Natural killer cell (primary cell): ENCODE measurements around the gene PELI3. TPM values are rescaled to one million over a fixed set of nuclear protein-coding genes. Genes with fewer than 3 reads are reported as not detected.
A peak's percentile ranks its signal among the peaks of the same experiment; 100 is the strongest.

Experiments used
- ATAC-seq, 3 donors: fragments of 150-1000 bp in 2 of 3; fragments of 200-7000 bp in 1 of 3; cut with Tn5 transposase; 1 replicate in 1 of 3; 2 replicates in 2 of 3; pipeline ENCODE4 v1.10.0; 2021; ENCODE audit warnings: mild to moderate bottlenecking in 2 of 3, moderate library complexity in 2 of 3
- DNase-seq, 2 donors: peaks; one replicate each; pipeline versions ENCODE4 v3.0.0 to v3.0.0-alpha.2; 2013 to 2021; ENCODE audit warnings: mixed read lengths in 1 of 2
- H3K27ac ChIP-seq: one replicate; pipeline ENCODE4 v1.5.1; 2013; ENCODE audit warnings: mild to moderate bottlenecking, low read length
- H3K27me3 ChIP-seq: one replicate; pipeline ENCODE4 v1.6.1; 2013; ENCODE audit warnings: low read length; ENCODE audit not compliant: control insufficient read depth, insufficient read depth
- H3K36me3 ChIP-seq: one replicate; pipeline ENCODE4 v1.6.1; 2013; ENCODE audit warnings: low read length; ENCODE audit not compliant: control insufficient read depth, insufficient read depth
- H3K4me1 ChIP-seq: one replicate; pipeline ENCODE4 v1.6.1; 2013; ENCODE audit warnings: low read length; ENCODE audit not compliant: control insufficient read depth, insufficient read depth
- H3K4me3 ChIP-seq: one replicate; pipeline ENCODE4 v1.5.1; 2013; ENCODE audit warnings: low read length
- H3K9me3 ChIP-seq: one replicate; pipeline ENCODE4 v1.6.1; 2013; ENCODE audit warnings: low read length; ENCODE audit not compliant: control insufficient read depth, insufficient read depth
- H3K27ac Mint-ChIP-seq, 2 donors: one replicate each; pipeline ENCODE4 v1.8.0; 2022; ENCODE audit warnings: mild to moderate bottlenecking in 2 of 2, mixed read lengths in 2 of 2, moderate library complexity in 1 of 2
- H3K27me3 Mint-ChIP-seq, 2 donors: one replicate each; pipeline ENCODE4 v1.8.0; 2022; ENCODE audit warnings: low read depth in 2 of 2, mixed read lengths in 2 of 2
- H3K36me3 Mint-ChIP-seq: one replicate; pipeline ENCODE4 v1.8.0; 2022; ENCODE audit warnings: mixed read lengths
- H3K4me1 Mint-ChIP-seq, 2 donors: one replicate each; pipeline ENCODE4 v1.8.0; 2022; ENCODE audit warnings: mixed read lengths in 2 of 2
- H3K4me3 Mint-ChIP-seq: one replicate; pipeline ENCODE4 v1.8.0; 2022; ENCODE audit warnings: mild to moderate bottlenecking, moderate library complexity, mixed read lengths
- H3K9me3 Mint-ChIP-seq, 2 donors: one replicate each; pipeline ENCODE4 v1.8.0; 2022; ENCODE audit warnings: mixed read lengths in 2 of 2
- WGBS: methylation state at CpG from one replicate; pipeline ENCODE4 v1.1.7; 2013; ENCODE audit warnings: missing lambda C conversion rate; ENCODE audit not compliant: insufficient coverage; 5-methylcytosine and 5-hydroxymethylcytosine counted together
- intact Hi-C: fragments of 100-400 bp; cut with micrococcal nuclease; formaldehyde crosslinking; loops from one replicate; pipeline ENCODE4 v1.14.2; 2022
- total RNA-seq, 4 donors: library from RNA; stranded (reverse); fragments of 120-200 nt in 1 of 4; gene quantifications; one replicate each; pipeline versions ENCODE4 v1.2.3 to v1.2.4, GENCODE V29; 2013 to 2022
- TF ChIP-seq, protein P1 (sequence below): fragments of 200-600 bp; IDR thresholded peaks from one replicate; pipeline ENCODE4 v1.8.0; 2022; ENCODE audit warnings: antibody characterized with exemption

PELI3 gene
- total RNA-seq, 3 donors from 2014 or later (not counting 1 experiment from before 2014, with no cell fraction given), result 5.3 to 6.3 (median 5.6) TPM

GRCh38 chr11:66421492-66422205 lies 45.1 kb upstream of the PELI3 start:
- 13% methylated on average over 38 of the region's 38 CpGs for WGBS
- peaks cover 5% of the 10 kb centered on the region for H3K9me3 ChIP-seq

GRCh38 chr11:66426314-66426713 lies 40.4 kb upstream of the PELI3 start:
- H3K36me3 Mint-ChIP-seq, result no peaks in the 10 kb centered on the region
- Histone ChIP-seq H3K27me3 (peaks cover 3% of the 10 kb centered on the region), H3K36me3 (no peaks in the 10 kb centered on the region), H3K4me1 (peaks cover 2% of the 10 kb centered on the region), H3K27ac (no peak overlapping the region), H3K4me3 (no peak overlapping the region), H3K9me3 (peaks cover 5% of the 10 kb centered on the region)
- ATAC-seq, result no peak
- TF ChIP-seq, protein P1, sequence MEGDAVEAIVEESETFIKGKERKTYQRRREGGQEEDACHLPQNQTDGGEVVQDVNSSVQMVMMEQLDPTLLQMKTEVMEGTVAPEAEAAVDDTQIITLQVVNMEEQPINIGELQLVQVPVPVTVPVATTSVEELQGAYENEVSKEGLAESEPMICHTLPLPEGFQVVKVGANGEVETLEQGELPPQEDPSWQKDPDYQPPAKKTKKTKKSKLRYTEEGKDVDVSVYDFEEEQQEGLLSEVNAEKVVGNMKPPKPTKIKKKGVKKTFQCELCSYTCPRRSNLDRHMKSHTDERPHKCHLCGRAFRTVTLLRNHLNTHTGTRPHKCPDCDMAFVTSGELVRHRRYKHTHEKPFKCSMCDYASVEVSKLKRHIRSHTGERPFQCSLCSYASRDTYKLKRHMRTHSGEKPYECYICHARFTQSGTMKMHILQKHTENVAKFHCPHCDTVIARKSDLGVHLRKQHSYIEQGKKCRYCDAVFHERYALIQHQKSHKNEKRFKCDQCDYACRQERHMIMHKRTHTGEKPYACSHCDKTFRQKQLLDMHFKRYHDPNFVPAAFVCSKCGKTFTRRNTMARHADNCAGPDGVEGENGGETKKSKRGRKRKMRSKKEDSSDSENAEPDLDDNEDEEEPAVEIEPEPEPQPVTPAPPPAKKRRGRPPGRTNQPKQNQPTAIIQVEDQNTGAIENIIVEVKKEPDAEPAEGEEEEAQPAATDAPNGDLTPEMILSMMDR, result no peak
- no peak for DNase-seq
- intact Hi-C loops, result no loop called here
- peaks cover 0 to 7% of the 10 kb centered on the region in 2 donors for H3K4me1 Mint-ChIP-seq
- no peaks in the 10 kb centered on the region for H3K9me3 Mint-ChIP-seq
- 65% methylated on average over 23 of the region's 23 CpGs for WGBS
- no peak overlapping the region for H3K4me3 Mint-ChIP-seq
- no peak overlapping the region for H3K27ac Mint-ChIP-seq
- peaks cover 0 to 6% of the 10 kb centered on the region in 2 donors for H3K27me3 Mint-ChIP-seq

More at GRCh38 chr11:66421492-66422205, 45.1 kb upstream of the PELI3 start:
- TF ChIP-seq, protein P1, result no peak
- H3K4me3 Mint-ChIP-seq, result no peak overlapping the region
- H3K36me3 Mint-ChIP-seq, result no peaks in the 10 kb centered on the region
- peaks cover 11% of the 10 kb centered on the region for H3K4me1 ChIP-seq
- H3K27me3 ChIP-seq, result peaks cover 26% of the 10 kb centered on the region
- H3K27me3 Mint-ChIP-seq, result peaks cover 23 to 31% of the 10 kb centered on the region in 2 donors
- peaks cover 0 to 4% of the 10 kb centered on the region in 2 donors for H3K9me3 Mint-ChIP-seq
- intact Hi-C loops, result no loop called here
- no peaks in the 10 kb centered on the region for H3K36me3 ChIP-seq
- DNase-seq (peak; percentile 92 to 96), ATAC-seq (peak; percentile 97 to 100 (median 98))
- H3K4me1 Mint-ChIP-seq, result peaks cover 6% of the 10 kb centered on the region in 2 donors
- no peak overlapping the region for H3K27ac ChIP-seq
- peak overlapping the region in 1 of 2 donors; percentile 34 for H3K27ac Mint-ChIP-seq
- H3K4me3 ChIP-seq, result no peak overlapping the region

GRCh38 chr11:66428933-66429332 lies 37.8 kb upstream of the PELI3 start:
- Mint-ChIP-seq H3K9me3 (no peaks in the 10 kb centered on the region), H3K4me1 (peaks cover 0 to 7% of the 10 kb centered on the region in 2 donors), H3K27ac (no peak overlapping the region), H3K4me3 (no peak overlapping the region), H3K36me3 (no peaks in the 10 kb centered on the region), H3K27me3 (peaks cover 0 to 3% of the 10 kb centered on the region in 2 donors)
- 89% methylated on average over 1 of the region's 2 CpGs for WGBS
- intact Hi-C loops, result no loop called here
- H3K27me3 ChIP-seq, result peaks cover 3% of the 10 kb centered on the region
- no peak overlapping the region for H3K4me3 ChIP-seq
- DNase-seq (no peak), ATAC-seq (no peak)
- TF ChIP-seq, protein P1, result no peak
- no peaks in the 10 kb centered on the region for H3K9me3 ChIP-seq
- no peak overlapping the region for H3K27ac ChIP-seq
- no peaks in the 10 kb centered on the region for H3K4me1 ChIP-seq
- no peaks in the 10 kb centered on the region for H3K36me3 ChIP-seq
